NCI-H446 (cell line): Measurements from ENCODE around the gene INS.
A peak's percentile ranks its signal among the peaks of the same experiment; 100 is the strongest.

Source experiments
- DNase-seq, 2 experiments: peaks; one replicate each; lab custom pipeline; 2025; lab: John Stamatoyannopoulos, UW

The INS gene

DNA sequence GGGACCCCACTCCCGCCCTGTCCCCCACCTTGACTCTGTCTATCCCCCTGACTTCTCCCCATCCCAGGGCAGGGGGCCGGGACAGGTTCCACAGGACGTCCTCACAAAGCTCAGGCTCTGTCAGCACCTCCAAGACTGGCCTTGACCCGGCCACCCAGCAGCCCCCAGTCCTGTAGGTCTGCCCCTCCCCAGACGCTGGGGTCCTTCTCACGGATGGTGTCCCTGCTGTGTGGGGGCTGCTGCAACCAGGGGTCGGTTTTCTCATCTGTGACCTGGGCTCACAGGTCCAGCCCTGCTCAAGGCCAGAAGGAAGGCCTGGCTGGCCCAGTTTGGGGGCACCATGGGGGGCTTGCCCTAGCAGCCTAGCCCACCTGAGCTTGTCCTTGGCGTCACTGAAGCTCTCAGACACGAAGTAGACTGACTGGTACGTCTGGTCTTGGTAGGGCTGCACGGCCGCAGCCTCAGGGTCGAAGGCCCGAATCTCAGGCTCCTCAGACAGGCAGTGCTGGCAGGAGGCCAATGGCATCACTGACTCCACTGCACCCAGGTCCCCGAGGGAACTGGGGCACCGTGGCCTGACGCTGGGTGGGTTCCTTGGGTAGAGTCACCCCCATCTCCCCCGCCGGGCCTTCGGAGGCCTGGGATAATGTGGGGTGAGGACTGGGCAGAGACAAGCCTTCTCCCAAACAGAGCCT lies 4.0 kb upstream of the INS start:
- no peak for DNase-seq

DNA sequence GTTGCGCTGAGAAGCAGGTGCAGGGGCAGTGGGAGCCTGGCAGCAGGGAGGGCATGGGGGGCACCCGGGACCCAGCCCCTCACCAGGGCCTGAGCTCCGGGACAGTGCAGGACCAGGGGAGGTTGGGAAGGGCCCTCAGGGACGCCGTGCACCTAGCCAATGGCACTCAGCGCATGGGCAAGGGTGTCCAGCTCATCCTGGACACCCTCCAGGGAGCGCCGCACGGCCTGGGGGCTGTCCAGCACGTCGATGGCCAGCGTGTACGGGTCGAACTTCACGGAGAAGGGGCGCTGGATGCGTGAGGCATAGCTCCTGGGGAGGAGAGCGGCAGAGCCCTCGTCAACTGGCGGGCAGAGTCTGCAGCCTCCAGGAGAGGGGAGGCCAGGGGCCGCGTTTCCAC lies 3.1 kb upstream of the INS start:
- no peak for DNase-seq

DNA sequence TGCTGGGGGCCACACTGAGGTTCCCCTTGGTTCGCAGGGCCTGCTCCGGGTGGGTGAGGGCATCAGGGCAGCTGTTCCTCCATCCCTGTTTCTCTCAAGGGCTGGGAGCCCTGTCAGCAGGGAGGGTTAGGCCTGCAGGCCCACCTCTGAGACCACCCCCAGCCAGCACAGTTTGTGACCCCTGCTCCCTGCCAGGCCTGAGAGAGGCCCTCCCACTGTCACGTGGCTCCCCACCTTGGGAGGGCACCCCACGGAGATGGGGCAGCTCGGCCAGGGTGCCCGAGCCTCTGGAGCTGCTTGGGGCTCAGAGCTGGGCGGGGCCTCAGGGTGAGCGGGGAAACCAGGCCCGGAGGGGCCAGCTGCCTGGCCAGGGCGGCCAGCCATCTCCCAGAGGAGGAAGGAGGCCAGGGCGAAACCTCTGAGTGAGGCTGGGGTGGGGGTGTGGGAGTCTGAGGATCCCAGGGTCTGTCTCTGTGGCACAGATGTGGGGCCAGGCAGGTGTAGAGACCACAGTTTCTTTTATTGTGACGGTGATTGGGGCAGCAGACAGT lies 2.5 kb upstream of the INS start:
- no peak for DNase-seq

DNA sequence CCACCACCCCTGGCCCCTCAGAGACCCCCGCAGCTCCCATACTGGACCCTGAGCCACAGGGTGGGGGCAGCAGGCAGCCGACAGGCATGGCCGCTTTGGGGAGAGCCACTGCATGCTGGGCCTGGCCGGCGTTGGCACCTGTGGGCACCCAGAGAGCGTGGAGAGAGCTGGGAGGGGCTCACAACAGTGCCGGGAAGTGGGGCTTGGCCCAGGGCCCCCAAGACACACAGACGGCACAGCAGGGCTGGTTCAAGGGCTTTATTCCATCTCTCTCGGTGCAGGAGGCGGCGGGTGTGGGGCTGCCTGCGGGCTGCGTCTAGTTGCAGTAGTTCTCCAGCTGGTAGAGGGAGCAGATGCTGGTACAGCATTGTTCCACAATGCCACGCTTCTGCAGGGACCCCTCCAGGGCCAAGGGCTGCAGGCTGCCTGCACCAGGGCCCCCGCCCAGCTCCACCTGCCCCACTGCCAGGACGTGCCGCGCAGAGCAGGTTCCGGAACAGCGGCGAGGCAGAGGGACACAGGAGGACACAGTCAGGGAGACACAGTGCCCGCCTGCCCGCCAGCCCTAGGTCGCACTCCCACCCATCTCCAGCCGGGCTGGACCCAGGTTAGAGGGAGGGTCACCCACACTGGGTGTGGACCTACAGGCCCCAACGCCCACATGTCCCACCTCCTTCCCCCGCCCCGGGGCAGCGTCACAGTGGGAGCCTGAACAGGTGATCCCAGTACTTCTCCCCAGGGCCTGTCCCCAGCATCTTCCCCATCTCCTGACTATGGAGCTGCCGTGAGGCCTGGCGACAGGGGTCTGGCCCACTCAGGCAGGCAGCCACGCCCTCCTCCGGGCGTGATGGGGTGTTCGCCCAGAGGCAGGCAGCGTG lies 1.2 kb downstream of the INS start:
- no peak for DNase-seq

DNA sequence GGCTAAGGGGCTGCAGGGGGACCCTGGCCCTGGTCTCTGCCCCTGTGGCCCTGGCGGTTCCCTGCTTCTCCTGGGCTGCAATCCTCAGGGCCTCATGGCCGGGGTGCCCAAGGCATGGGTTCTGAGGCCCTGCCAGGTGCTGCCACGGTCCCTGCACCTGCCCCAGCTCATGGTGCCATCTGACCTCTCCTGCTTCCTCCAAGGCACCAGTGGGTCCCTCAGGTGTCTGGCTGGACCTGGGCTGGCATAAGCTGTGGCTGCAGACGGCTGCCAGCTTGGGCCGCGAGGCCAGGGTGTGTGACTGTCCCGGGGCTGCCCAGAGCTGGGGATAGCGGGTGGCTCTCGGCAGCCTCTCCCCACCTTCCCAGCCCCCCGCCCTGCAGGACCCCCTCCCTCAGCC lies 2.0 kb downstream of the INS start:
- no peak for DNase-seq

DNA sequence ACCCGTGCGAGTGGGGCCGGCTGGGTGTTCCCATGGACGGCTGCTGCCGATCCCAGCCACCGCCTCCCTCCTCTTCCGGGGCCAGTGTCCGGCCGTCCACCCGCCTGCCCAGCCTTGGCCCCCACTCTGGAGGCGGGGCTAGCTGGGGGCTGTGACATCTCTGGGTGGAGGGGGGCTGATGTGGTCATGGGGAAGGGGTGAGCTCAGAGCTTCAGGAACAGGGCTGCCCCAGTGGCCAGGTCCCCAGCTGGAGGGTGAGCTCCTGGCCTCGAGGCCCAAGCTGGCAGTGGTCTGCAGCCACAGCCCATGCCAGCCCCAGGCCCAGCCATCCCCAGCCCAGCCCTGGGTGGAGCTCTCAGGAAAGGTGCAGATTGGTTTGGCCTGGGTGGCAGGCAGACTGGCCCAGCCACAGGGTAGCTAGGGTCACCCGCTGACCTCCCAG lies 2.7 kb downstream of the INS start:
- no peak for DNase-seq

DNA sequence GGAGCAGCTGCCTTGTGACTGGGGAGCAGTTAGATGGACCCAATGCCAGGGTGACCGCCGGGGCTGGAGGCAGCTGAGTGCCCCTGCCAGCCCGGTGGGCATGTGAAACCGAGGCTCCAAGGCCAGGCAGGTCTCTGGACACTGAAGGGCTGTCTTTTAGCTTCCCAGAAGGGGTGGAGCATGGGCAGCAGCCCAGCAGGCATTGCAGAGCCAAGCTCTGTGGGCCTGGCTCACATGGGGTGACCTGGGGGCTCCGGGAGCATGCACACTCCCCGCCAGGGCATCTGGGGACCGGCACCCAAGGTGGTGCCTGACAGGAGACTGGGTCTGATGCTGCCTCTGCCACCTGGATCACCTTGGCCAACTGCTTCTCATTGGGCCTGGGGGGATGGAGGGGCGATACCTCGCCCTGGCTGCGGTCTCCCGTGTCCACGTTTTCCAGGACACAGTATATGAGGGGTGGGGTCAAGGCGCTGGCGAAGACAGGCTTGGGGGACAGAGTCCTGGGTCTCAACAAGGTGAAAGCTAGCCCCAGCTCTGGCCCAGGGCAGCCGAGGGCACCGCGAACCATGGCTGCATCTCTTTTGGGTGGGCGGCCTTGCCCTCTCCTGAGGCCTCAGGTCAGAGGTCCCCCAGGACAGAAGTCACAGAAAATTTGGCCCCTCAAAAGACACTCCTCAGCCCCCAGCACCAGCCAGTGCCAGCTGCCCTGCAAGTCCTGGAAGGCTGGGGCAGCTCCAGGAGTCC lies 3.5 kb downstream of the INS start:
- no peak for DNase-seq

DNA sequence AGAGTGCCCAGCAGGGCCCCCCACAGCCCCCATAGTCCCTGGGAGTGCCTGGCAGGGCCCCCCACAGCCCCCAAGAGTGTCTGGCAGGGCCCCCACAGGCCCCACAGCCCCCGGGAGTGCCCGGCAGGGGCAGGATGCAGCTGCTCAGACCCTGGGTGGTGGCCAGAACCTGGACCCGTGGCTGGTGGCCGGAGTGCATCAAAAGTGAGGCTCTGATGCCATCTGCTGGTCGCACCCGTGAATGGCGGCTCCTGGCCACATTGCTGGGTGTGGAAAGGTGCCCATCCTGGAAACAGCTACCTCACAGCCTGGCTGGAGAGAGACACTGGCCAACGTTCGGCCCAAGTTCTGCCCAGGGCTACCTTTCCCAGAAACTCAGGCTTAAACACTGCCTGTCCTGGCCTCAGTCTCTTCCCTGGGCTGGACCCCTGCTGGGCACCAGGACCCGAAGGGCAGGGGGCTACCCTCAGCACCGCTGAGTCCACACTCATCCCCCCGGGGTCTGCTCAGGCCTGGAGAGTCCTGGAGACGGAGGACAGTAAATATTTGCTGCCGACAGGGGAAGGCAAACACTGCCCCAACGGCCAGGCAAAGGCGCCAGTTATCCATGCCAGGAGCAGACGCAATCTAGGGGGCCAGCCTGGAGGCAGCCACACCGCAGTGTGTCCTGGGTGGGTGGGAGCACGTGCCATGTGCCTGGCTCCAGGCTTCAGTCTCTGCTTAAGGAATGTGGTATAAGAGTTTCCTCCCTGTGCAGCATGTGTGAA lies 4.4 kb downstream of the INS start:
- peak in 1 of 2 experiments; percentile 49 for DNase-seq

DNA sequence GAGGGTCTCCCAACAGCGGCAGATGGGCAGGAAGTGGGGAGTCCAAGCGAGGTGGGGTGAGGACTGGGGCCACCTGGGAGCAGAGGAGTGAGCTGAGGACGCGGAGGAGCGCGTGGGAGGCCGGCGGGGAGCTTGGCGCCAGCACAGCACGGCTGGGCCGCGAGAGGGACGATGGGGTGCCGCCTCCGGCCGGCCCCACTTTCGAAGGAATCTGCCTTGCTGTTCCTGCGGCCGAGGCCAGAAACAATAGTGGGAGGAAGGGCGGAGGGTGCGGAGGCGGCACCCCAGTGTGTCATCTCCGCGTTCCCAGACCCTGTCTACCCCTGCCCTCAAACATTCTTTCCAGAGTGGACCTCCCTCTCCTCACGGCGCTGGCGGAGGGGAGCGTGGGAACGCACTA lies 5.5 kb downstream of the INS start:
- DNase-seq = no peak

DNA sequence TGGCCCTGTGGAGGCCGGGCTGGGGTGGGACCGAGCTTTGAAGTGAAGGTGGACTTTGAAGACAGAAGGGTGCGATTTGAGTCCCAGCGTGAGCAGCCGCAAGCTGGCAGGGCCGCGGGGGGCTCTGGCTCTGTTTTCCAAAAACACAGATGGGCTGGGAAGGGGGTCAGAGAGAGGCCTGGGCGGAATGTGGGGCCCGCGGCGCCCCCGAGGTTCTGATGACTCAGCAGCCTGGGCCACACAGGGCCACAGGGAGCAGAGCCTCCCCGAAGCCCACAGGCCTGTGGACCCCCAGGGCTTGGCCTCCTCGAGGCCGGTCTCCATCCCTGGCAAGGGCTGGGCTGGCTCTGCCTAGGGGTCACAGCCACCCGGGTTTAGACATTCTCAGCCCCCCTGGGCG lies 6.1 kb downstream of the INS start:
- no peak for DNase-seq

DNA sequence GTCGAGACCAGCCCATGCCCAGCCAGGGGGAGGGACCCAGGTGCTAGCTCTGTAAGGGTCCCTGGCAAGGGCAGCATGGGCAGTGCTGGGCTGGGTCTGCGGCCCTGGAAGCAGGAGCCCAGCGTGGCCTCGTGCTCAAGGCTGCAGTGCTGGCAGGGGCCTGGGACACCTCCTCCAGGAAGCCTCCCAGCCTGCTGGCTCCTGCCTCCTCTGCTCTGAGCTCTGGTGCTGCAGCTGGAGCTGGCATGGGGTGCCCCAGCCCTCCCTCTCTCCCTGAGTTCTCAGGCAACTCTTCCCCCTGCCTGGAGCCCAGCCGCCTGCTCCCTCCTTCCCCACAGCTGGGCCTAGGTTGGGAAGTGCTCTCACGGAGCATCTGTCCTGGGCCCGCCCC lies 6.8 kb downstream of the INS start:
- DNase-seq = no peak

DNA sequence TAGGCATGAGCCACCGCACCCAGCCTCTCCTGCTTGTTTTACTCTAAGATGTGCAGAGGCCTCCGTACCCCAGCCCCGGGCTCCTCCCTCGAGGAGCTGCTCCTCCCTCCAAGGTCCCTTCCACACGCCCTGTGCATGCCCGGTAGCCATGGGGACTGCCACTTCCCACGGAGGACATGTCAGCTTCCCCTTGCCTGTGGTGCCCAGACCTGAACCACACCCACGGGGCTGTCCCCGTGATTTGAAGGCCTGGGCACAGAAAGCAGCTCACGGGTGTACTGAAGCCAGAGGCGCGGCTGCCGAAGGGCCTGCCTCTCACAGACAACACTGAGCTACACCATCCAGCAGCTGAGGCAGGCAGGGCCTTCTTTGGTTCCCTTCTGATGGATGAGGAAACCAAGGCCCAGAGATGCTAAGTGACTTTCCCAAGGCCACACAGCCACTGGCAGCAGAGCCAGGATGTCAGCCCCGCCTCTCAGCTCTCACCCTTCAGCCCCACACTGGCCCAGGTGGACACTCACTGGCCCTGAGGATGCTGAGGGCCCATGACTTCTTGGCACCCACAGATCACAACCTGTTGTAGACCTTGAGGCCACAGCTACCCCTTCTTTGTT lies 7.3 kb downstream of the INS start:
- no peak for DNase-seq

DNA sequence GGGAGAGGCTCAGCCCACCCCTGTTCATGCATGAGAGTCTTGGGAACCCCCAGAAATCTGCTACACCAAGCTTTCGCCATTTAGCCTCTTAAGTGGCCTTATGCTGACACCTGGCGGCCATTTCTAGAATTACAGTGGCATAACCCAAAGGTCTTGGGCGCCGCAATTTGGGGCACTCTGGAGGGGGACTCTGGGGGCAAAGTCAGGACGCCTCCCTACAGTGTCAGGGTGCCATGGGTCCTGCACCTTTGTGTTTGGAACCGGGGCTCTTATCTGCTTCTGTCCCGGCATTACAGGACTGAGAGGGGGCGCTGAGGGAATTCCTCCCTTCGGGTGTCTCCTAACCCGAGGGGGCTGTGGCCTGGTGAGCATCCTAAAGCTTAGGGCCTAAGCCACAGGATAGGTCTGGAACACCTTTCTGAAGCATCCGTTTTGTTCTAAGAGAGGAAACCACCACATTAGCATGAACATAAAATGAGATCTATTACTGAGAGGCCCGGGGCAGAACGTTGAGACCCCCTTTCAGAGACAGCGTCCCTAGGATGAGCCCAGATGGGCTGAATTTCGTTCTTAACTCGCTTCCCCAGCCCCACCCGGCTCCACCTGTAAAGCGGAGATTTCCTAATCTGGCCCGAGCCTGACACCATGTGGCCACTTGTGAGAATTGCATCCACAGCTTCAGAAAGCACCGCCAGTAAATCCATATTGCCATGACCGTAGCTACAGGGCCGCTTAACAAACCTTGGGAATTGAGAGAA lies 9.3 kb downstream of the INS start:
- peak; percentile 58 to 73 for DNase-seq

DNA sequence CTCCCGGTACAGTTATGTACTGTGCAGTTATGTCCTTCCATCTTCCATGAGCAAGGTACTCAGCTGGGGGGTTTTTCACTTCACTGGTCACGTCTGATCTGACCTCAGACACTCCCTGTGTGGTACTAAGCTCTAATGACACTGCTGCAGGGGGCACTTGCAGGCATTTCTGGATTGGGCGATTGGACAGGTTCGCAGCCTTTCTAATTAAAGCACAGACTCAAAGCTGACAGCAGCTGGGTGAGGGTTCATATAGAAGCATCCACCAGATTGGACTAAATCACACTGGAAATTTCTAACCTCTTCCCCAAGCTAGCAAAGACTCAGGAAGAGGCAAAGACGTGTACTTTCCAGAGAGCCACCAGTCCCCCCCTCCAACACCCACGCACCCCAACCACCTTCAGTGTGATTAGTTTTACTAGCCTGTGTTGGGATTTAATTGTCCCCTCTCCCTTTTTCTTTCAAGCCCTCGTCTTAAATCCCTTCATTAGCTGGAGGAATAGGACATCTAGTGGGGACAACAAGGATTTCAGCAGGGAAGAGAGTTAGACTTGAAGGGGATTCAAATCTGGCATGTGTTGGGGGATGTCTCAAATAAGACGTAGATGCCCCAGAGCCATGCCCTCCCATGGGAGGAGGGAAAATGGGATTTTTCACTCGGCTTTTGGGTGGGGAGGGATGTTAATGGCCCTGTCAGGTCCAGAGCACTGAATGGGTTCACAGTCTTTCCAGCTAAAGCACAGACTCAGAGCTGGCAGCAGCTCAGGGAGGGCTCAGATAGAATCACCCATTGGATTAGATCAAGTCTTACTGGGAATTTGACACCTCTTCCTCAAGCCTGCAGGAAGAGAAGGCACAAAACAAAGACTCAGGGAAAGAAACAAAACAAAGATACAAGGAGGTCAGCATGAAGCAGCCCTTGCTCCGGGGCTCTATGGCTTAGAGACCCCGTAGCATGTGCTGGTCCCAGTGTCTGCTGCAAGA lies 10.9 kb downstream of the INS start:
- DNase-seq = peak in 1 of 2 experiments; percentile 11

DNA sequence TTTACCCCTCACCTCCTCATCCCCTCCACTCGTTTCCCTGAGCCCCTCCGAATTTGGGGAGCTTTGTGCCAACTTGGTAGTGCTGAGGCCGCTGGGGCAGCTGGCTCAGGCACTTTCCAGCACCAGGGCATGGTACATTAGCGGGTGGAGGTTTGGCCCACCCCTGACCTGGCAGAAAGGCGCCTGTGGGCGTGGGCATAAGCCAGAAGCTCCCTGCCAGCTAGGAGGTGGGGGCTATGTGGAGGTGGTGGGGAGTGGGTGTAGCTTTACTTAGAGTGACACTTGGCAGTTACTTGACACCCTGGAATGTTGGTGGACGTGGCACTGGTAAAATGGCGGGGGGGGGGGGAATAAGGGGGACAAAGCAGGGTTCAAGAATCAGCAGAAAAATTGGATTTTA lies 11.5 kb downstream of the INS start:
- DNase-seq = no peak

DNA sequence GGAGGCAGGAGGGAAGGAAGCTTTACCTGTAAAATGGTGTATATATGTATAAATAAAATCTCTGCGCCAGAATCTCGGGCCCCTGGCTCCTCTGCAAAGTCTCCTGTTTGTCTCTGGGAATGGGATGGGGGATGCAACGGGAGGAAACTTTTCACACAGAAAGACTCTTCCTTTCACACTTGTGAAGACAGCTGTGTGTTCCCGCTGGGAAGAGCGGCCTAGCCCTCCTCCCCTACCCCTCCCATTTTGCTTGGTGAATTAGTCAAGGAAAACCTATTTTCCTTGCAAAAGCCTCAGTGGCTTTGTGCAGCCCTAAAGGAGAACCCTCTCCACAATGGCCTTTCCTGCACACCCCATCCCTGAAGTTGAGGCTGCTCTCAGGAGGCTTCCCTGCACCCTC lies 12.4 kb downstream of the INS start:
- DNase-seq = no peak

DNA sequence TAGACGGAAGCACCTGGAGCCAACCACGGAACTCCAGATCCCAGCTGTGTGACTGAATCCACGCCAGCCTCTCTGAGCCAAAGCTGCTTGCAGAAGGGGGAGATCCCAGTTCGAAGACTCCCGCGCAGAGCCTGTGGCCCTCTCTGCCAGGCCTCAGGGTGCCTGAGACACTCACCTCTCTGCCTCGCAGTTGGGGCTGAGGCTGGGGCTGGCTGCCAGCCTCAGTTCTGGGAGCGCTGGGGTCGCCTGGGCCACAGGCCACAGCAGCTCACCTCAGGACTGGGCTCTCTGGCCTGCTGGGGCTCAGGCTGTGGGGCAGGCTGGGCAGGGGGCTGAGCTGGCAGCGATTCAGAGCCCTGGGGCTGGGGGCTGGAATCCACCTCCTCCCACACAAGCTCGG lies 13.6 kb downstream of the INS start:
- no peak for DNase-seq

DNA sequence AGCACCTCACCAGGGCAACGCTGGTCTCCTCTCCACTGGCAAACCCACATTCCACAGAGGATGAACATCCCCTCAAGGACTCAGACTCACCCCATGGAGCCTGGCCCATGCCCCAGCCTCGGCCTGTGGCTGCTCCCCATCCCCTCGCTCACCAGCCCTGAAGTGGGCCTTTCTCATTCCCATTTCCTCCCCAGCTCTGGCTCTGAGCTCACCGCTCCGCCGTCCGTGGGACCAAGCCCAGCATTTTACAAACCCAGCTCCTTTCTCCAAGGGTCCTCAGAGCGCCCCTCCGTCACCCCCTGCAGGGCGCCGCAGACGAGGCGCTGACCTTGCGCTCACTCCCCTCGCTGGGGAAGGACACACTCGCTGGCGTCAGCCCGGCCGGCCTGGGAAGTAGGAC lies 15.0 kb downstream of the INS start:
- DNase-seq = no peak

DNA sequence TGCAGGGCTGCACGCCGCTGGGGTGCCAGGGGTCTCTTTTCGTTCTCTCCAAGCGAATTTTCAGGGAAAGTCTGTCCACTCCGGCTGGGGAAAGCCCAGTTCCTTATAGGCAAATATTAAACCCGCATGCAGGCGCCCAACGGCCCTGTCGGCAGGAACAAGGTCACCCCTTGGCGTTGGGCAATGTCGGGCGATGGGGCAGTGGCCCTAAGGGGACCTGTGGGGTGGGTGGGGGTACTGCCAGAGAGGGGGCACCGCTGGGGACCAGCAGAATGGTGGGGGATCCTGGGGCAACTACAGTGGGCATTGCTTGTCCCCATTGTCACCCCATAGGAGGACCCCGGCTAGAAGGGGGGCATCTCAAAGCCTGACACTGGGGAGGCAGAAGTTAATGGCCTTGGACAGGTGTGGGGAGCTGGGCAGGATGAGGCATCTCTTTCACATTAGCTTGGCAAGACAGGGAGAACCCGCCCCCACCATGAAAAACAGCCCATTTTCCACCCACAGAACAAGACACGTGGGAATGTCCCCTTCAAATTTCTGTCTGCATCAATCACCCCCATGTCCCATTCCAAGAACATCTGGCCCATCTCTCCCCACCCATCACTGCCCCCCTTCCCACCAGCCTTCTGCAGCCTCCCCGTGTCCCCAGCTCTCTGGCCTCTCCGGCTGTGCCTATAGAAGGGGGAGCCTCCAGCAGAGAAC lies 16.3 kb downstream of the INS start:
- DNase-seq = no peak
